HEK293 (cell line): Measurements from ENCODE around the gene RNF13.
A peak's percentile ranks its signal among the peaks of the same experiment; 100 is the strongest.

Experiments
- CTCF ChIA-PET: fragments of 350-600 bp; formaldehyde crosslinking; extraction: SDS; loops from one replicate; lab custom pipeline; 2021; ENCODE audit warnings: antibody characterized with exemption; lab: Yijun Ruan, JAX
- POLR2A ChIA-PET: fragments of 300-600 bp; formaldehyde crosslinking; extraction: SDS; loops from one replicate; lab custom pipeline; 2020; ENCODE audit warnings: antibody characterized with exemption, inconsistent platforms; lab: Yijun Ruan, JAX
- H3K27ac ChIP-seq: fragments of 200-500 bp; sonication (Bioruptor generic); 2 replicates; pipeline ENCODE4 v1.5.1; 2014; ENCODE audit warnings: low read depth, low read length, control low read depth, inconsistent platforms; ENCODE audit errors: extremely low read depth
- H3K36me3 ChIP-seq, 2 experiments: fragments of 200-500 bp in 1 of 2; sonication (Bioruptor generic) in 1 of 2; 1 replicate in 1 of 2; 2 replicates in 1 of 2; pipeline ENCODE4 v1.5.1; 2014 to 2017; ENCODE audit warnings: inconsistent platforms in 2 of 2, low read length in 2 of 2; ENCODE audit not compliant: control insufficient read depth in 2 of 2, insufficient read depth in 1 of 2
- H3K4me1 ChIP-seq: fragments of 200-500 bp; sonication (Bioruptor generic); 2 replicates; pipeline ENCODE4 v1.5.1; 2014; ENCODE audit warnings: mild to moderate bottlenecking, low read length, inconsistent platforms; ENCODE audit not compliant: control insufficient read depth, insufficient read depth
- H3K4me3 ChIP-seq: 2 replicates; pipeline ENCODE4 v1.5.1; 2011; ENCODE audit warnings: low read depth, mild to moderate bottlenecking, control low read depth, low read length, moderate library complexity
- H3K9me3 ChIP-seq: fragments of 200-500 bp; sonication (Bioruptor generic); 2 replicates; pipeline ENCODE4 v1.5.1; 2014; ENCODE audit warnings: low read depth, low read length, inconsistent platforms; ENCODE audit not compliant: control insufficient read depth, insufficient read depth
- EGR2 ChIP-seq: fragments of 450-650 bp; formaldehyde crosslinking; IDR thresholded peaks from 2 replicates; pipeline ENCODE4 v1.5.1; 2016; ENCODE audit warnings: low read depth, missing biosample characterization, missing genetic modification characterization
- ELK4 ChIP-seq: IDR thresholded peaks from 2 replicates; pipeline ENCODE4 v1.6.1; 2011; ENCODE audit warnings: mild to moderate bottlenecking, low read depth, low read length, borderline replicate concordance
- GLIS1 ChIP-seq: fragments of 450-650 bp; formaldehyde crosslinking; IDR thresholded peaks from 2 replicates; pipeline ENCODE4 v1.5.1; 2016; ENCODE audit warnings: missing biosample characterization, missing genetic modification characterization
- SALL2 ChIP-seq: fragments of 450-650 bp; formaldehyde crosslinking; IDR thresholded peaks from 2 replicates; pipeline ENCODE4 v1.5.0; 2017; ENCODE audit warnings: missing biosample characterization, mild to moderate bottlenecking, missing genetic modification characterization, borderline replicate concordance
- SETDB1 ChIP-seq: IDR thresholded peaks from one replicate; pipeline ENCODE4 v1.6.1; 2017; ENCODE audit warnings: mild to moderate bottlenecking, low read length, moderate library complexity, mixed read lengths; ENCODE audit not compliant: insufficient read length
- TRIM28 ChIP-seq: IDR thresholded peaks from 2 replicates; pipeline ENCODE4 v1.6.1; 2011; ENCODE audit warnings: low read length, control low read depth, borderline replicate concordance
- TSHZ1 ChIP-seq: fragments of 450-650 bp; formaldehyde crosslinking; IDR thresholded peaks from 2 replicates; pipeline ENCODE4 v1.5.1; 2016; ENCODE audit warnings: missing biosample characterization, missing genetic modification characterization, borderline replicate concordance
- ZFP69B ChIP-seq: fragments of 450-650 bp; formaldehyde crosslinking; IDR thresholded peaks from 2 replicates; pipeline ENCODE4 v1.5.1; 2016; ENCODE audit warnings: missing biosample characterization, missing genetic modification characterization
- ZNF155 ChIP-seq: fragments of 450-650 bp; formaldehyde crosslinking; IDR thresholded peaks from 2 replicates; pipeline ENCODE4 v1.5.1; 2016; ENCODE audit warnings: missing biosample characterization, missing genetic modification characterization
- ZNF211 ChIP-seq: fragments of 450-650 bp; formaldehyde crosslinking; IDR thresholded peaks from 2 replicates; pipeline ENCODE4 v1.5.1; 2016; ENCODE audit warnings: low read depth, missing biosample characterization, missing genetic modification characterization
- ZNF302 ChIP-seq: fragments of 450-650 bp; formaldehyde crosslinking; IDR thresholded peaks from 2 replicates; pipeline ENCODE4 v1.5.1; 2016; ENCODE audit warnings: missing biosample characterization, missing genetic modification characterization, low read depth
- ZNF37A ChIP-seq: fragments of 450-650 bp; IDR thresholded peaks from 2 replicates; pipeline ENCODE4 v1.5.1; 2018; ENCODE audit warnings: missing biosample characterization, missing genetic modification characterization
- ZNF514 ChIP-seq: fragments of 450-650 bp; formaldehyde crosslinking; IDR thresholded peaks from 2 replicates; pipeline ENCODE4 v1.5.1; 2016; ENCODE audit warnings: missing biosample characterization, missing genetic modification characterization
- ZNF549 ChIP-seq: fragments of 450-650 bp; IDR thresholded peaks from 2 replicates; pipeline ENCODE4 v1.5.1; 2018; ENCODE audit warnings: missing biosample characterization, missing genetic modification characterization, mild to moderate bottlenecking, inconsistent platforms, moderate library complexity
- ZNF560 ChIP-seq: fragments of 450-650 bp; formaldehyde crosslinking; IDR thresholded peaks from 2 replicates; pipeline ENCODE4 v1.5.1; 2017; ENCODE audit warnings: missing biosample characterization, missing genetic modification characterization, borderline replicate concordance
- ZNF626 ChIP-seq: fragments of 450-650 bp; sonication (Bioruptor Pico); formaldehyde crosslinking; IDR thresholded peaks from 2 replicates; pipeline ENCODE4 v1.5.1; 2018; ENCODE audit warnings: missing biosample characterization, missing genetic modification characterization, inconsistent platforms
- ZNF654 ChIP-seq: fragments of 450-650 bp; formaldehyde crosslinking; IDR thresholded peaks from 2 replicates; pipeline ENCODE4 v1.5.1; 2016; ENCODE audit warnings: low read depth, missing biosample characterization, missing genetic modification characterization
- ZNF747 ChIP-seq: fragments of 450-650 bp; formaldehyde crosslinking; IDR thresholded peaks from 2 replicates; pipeline ENCODE4 v1.5.1; 2016; ENCODE audit warnings: missing biosample characterization, missing genetic modification characterization
- ZNF837 ChIP-seq: fragments of 450-650 bp; formaldehyde crosslinking; IDR thresholded peaks from 2 replicates; pipeline ENCODE4 v1.5.1; 2016; ENCODE audit warnings: missing biosample characterization, missing genetic modification characterization
- TF ChIP-seq, protein P1 (sequence below): fragments of 450-650 bp; formaldehyde crosslinking; IDR thresholded peaks from 2 replicates; pipeline ENCODE4 v1.5.1; 2016; ENCODE audit warnings: missing biosample characterization, missing genetic modification characterization

The RNF13 gene

GRCh38 chr3:149763565-149764195 lies 49.3 kb upstream of the RNF13 start (continued):
- TF ChIP-seq TSHZ1 (tag by site-specific recombination) (no peak), ZNF514 (tag by site-specific recombination) (no peak)

GRCh38 chr3:149764302-149764701 lies 48.7 kb upstream of the RNF13 start:
- H3K4me1 ChIP-seq, result no peaks in the 10 kb centered on the region
- ChIA-PET POLR2A (no interaction called here), CTCF (interaction anchor here (6.9 kb wide), 1 partner anchor 44 kb away, joined by 71 read pairs; no protein-coding TSS in a partner anchor)
- H3K9me3 ChIP-seq, result no peaks in the 10 kb centered on the region
- H3K27ac ChIP-seq, result no peak overlapping the region
- H3K4me3 ChIP-seq, result no peak overlapping the region
- TF ChIP-seq ZNF211 (no peak), ZNF747 (tag by site-specific recombination) (no peak), TRIM28 (no peak), SETDB1 (no peak), ELK4 (no peak), SALL2 (no peak), ZNF560 (tag by site-specific recombination) (no peak), ZNF155 (tag by site-specific recombination) (no peak)
- no peaks in the 10 kb centered on the region for H3K36me3 ChIP-seq

GRCh38 chr3:149765762-149766334 lies 47.2 kb upstream of the RNF13 start:
- H3K4me3 ChIP-seq, result no peak overlapping the region
- POLR2A ChIA-PET, result no interaction called here
- no peaks in the 10 kb centered on the region for H3K36me3 ChIP-seq
- TF ChIP-seq ZFP69B (tag by site-specific recombination) (no peak), ZNF654 (tag by site-specific recombination) (peak; percentile 36)
- TF ChIP-seq, all 188 proteins: peak for 1
- Histone ChIP-seq H3K9me3 (no peaks in the 10 kb centered on the region), H3K27ac (no peak overlapping the region), H3K4me1 (no peaks in the 10 kb centered on the region)
- CTCF ChIA-PET, result interaction anchor here (0.6 to 6.9 kb wide), 12 partner anchors 9 to 454 kb away, joined by 3 to 71 read pairs (median 4); partner anchors contain the start of genes ANKUB1 and COMMD2

DNA sequence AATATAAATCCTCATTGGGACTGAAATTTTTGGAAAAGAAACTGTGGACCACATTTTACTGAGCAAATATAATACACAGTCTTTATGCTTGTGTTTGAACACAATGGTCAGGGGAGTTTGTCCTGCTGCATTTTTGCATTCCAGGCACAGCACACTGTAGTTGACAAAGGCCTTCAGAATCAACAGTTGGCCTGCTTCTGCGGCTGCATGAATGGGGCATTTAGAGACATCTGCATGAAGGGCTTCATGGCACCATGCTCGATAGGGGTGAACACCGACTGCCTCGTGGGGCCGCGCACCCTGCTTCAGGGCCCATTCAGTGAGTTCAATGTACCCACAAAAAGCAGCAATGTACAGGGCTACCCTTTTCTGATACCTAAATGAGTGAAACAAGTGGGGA lies 45.3 kb upstream of the RNF13 start:
- ChIA-PET POLR2A (no interaction called here), CTCF (interaction anchor here (1.0 to 6.9 kb wide), 2 partner anchors 15 to 40 kb away, joined by 4 to 71 read pairs; partner anchors contain the start of gene COMMD2)
- Histone ChIP-seq H3K9me3 (no peaks in the 10 kb centered on the region), H3K27ac (no peak overlapping the region), H3K36me3 (no peaks in the 10 kb centered on the region), H3K4me1 (no peaks in the 10 kb centered on the region), H3K4me3 (no peak overlapping the region)
- no peak for TF ChIP-seq GLIS1 (tag by site-specific recombination)
- TF ChIP-seq, protein P1, sequence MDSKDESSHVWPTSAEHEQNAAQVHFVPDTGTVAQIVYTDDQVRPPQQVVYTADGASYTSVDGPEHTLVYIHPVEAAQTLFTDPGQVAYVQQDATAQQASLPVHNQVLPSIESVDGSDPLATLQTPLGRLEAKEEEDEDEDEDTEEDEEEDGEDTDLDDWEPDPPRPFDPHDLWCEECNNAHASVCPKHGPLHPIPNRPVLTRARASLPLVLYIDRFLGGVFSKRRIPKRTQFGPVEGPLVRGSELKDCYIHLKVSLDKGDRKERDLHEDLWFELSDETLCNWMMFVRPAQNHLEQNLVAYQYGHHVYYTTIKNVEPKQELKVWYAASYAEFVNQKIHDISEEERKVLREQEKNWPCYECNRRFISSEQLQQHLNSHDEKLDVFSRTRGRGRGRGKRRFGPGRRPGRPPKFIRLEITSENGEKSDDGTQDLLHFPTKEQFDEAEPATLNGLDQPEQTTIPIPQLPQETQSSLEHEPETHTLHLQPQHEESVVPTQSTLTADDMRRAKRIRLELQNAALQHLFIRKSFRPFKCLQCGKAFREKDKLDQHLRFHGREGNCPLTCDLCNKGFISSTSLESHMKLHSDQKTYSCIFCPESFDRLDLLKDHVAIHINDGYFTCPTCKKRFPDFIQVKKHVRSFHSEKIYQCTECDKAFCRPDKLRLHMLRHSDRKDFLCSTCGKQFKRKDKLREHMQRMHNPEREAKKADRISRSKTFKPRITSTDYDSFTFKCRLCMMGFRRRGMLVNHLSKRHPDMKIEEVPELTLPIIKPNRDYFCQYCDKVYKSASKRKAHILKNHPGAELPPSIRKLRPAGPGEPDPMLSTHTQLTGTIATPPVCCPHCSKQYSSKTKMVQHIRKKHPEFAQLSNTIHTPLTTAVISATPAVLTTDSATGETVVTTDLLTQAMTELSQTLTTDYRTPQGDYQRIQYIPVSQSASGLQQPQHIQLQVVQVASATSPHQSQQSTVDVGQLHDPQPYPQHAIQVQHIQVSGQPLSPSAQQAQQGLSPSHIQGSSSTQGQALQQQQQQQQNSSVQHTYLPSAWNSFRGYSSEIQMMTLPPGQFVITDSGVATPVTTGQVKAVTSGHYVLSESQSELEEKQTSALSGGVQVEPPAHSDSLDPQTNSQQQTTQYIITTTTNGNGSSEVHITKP (tag by site-specific recombination), result no peak
- no peak for TF ChIP-seq ZNF626 (tag by site-specific recombination)
- TF ChIP-seq EGR2 (tag by site-specific recombination), result no peak
- no peak for TF ChIP-seq ZNF549 (tag by site-specific recombination)
- TF ChIP-seq ZNF302 (tag by site-specific recombination), result no peak
- TF ChIP-seq ZNF37A (tag by site-specific recombination), result no peak
- TF ChIP-seq ZNF837 (tag by site-specific recombination), result no peak
